ENCODE data around the gene TTLL10. TPM values are rescaled to one million over a fixed set of nuclear protein-coding genes. Genes with fewer than 3 reads are reported as not detected.
"Not testable (repeated sequence)": the region's sequence is repeated elsewhere in the genome, so short reads cannot be mapped to it uniquely, and the experiment has no call there.

Gene TTLL10
- polyA plus RNA-seq, 3 donors, result 0.29 to 0.71 (median 0.58) TPM

GRCh38 chr1:1140673-1141072 lies 33.0 kb upstream of the TTLL10 start:
- DNase-seq (ENCODE audit: low read depth in 3 of 3, low spot score in 2 of 3), result no peak

- DNase-seq (ENCODE audit: low read depth in 3 of 3, low spot score in 2 of 3), result no peak
Measured at GRCh38 chr1:1141244-1141910, 32.3 kb upstream of the TTLL10 start.

- DNase-seq (ENCODE audit: low read depth in 3 of 3, low spot score in 2 of 3), result no peak
Measured at GRCh38 chr1:1141911-1142250, 31.8 kb upstream of the TTLL10 start.

- DNase-seq (ENCODE audit: low read depth in 3 of 3, low spot score in 2 of 3), result not testable (repeated sequence)
Measured at GRCh38 chr1:1142352-1142751, 31.3 kb upstream of the TTLL10 start.

- DNase-seq (ENCODE audit: low read depth in 3 of 3, low spot score in 2 of 3), result no peak
Measured at GRCh38 chr1:1142844-1143243, 30.8 kb upstream of the TTLL10 start.

GRCh38 chr1:1143636-1144035 lies 30.0 kb upstream of the TTLL10 start:
- no peak for DNase-seq (ENCODE audit: low read depth in 3 of 3, low spot score in 2 of 3)

GRCh38 chr1:1144122-1144842 lies 29.4 kb upstream of the TTLL10 start:
- DNase-seq (ENCODE audit: low read depth in 3 of 3, low spot score in 2 of 3), result no peak

- DNase-seq (ENCODE audit: low read depth in 3 of 3, low spot score in 2 of 3), result no peak
Measured at GRCh38 chr1:1144843-1145546, 28.7 kb upstream of the TTLL10 start.

- DNase-seq (ENCODE audit: low read depth in 3 of 3, low spot score in 2 of 3), result no peak
Measured at GRCh38 chr1:1145547-1145914, 28.1 kb upstream of the TTLL10 start.

GRCh38 chr1:1146026-1146425 lies 27.7 kb upstream of the TTLL10 start:
- no peak for DNase-seq (ENCODE audit: low read depth in 3 of 3, low spot score in 2 of 3)

GRCh38 chr1:1146596-1146995 lies 27.1 kb upstream of the TTLL10 start:
- DNase-seq (ENCODE audit: low read depth in 3 of 3, low spot score in 2 of 3), result no peak

GRCh38 chr1:1148061-1148460 lies 25.6 kb upstream of the TTLL10 start:
- DNase-seq (ENCODE audit: low read depth in 3 of 3, low spot score in 2 of 3), result no peak

GRCh38 chr1:1148569-1148968 lies 25.1 kb upstream of the TTLL10 start:
- DNase-seq (ENCODE audit: low read depth in 3 of 3, low spot score in 2 of 3), result no peak

GRCh38 chr1:1149416-1149815 lies 24.3 kb upstream of the TTLL10 start:
- no peak for DNase-seq (ENCODE audit: low read depth in 3 of 3, low spot score in 2 of 3)

- no peak for DNase-seq (ENCODE audit: low read depth in 3 of 3, low spot score in 2 of 3)
Measured at GRCh38 chr1:1150100-1150499, 23.6 kb upstream of the TTLL10 start.

GRCh38 chr1:1151306-1151705 lies 22.4 kb upstream of the TTLL10 start:
- DNase-seq (ENCODE audit: low read depth in 3 of 3, low spot score in 2 of 3), result no peak

- not testable (repeated sequence) for DNase-seq (ENCODE audit: low read depth in 3 of 3, low spot score in 2 of 3)
Measured at GRCh38 chr1:1152431-1152830, 21.2 kb upstream of the TTLL10 start.

GRCh38 chr1:1153215-1153614 lies 20.5 kb upstream of the TTLL10 start:
- not testable (repeated sequence) for DNase-seq (ENCODE audit: low read depth in 3 of 3, low spot score in 2 of 3)

- no peak for DNase-seq (ENCODE audit: low read depth in 3 of 3, low spot score in 2 of 3)
Measured at GRCh38 chr1:1153874-1154273, 19.8 kb upstream of the TTLL10 start.

- no peak for DNase-seq (ENCODE audit: low read depth in 3 of 3, low spot score in 2 of 3)
Measured at GRCh38 chr1:1155258-1155657, 18.4 kb upstream of the TTLL10 start.

- no peak for DNase-seq (ENCODE audit: low read depth in 3 of 3, low spot score in 2 of 3)
Measured at GRCh38 chr1:1156140-1157032, 17.3 kb upstream of the TTLL10 start.
